Measurements from ENCODE around the gene ENPP3.

- TF ChIP-seq TCF7 (CRISPR knock-in tag; IDR thresholded peaks at IDR 0.05; ENCODE audit: low read depth) (no peak), ATF3 (CRISPR knock-in tag; conservative IDR thresholded peaks at IDR 0.05) (no peak), ATF2 (CRISPR knock-in tag; IDR thresholded peaks at IDR 0.05; ENCODE audit: borderline replicate concordance, low read depth) (no peak), JUN (CRISPR knock-in tag; IDR thresholded peaks at IDR 0.05) (no peak), CTCF (IDR thresholded peaks at IDR 0.05) (no peak), NR2C2 (CRISPR knock-in tag; IDR thresholded peaks at IDR 0.05) (no peak), SP1 (CRISPR knock-in tag; conservative IDR thresholded peaks at IDR 0.05) (no peak), NFYB (CRISPR knock-in tag; conservative IDR thresholded peaks at IDR 0.05; ENCODE audit: low read depth) (no peak), USF2 (CRISPR knock-in tag; IDR thresholded peaks at IDR 0.05) (no peak), ZNF121 (CRISPR knock-in tag; IDR thresholded peaks at IDR 0.05) (no peak), MAX (CRISPR knock-in tag; IDR thresholded peaks at IDR 0.05) (no peak)
These were observed 18.3 kb downstream of the ENPP3 start for GRCh38 chr6:131655387-131655786.

Measured in WTC11 (cell line).